CD4-positive, alpha-beta memory T cell (primary cell): ENCODE measurements around the gene ACOX1. TPM values are rescaled to one million over a fixed set of nuclear protein-coding genes. Genes with fewer than 3 reads are reported as not detected.
A peak's percentile ranks its signal among the peaks of the same experiment; 100 is the strongest.

Experiments used
- CTCF ChIA-PET: fragments of 350-600 bp; sonication (Branson Sonifier 250); formaldehyde crosslinking; loops from one replicate; lab custom pipeline; 2021; ENCODE audit warnings: inconsistent platforms; ENCODE audit not compliant: partially characterized antibody; lab: Charles Lee
- POLR2A ChIA-PET: fragments of 350-600 bp; sonication (Branson Sonifier 250); formaldehyde crosslinking; loops from one replicate; lab custom pipeline; 2021; ENCODE audit not compliant: partially characterized antibody; lab: Charles Lee
- DNase-seq, 5 donors: peaks; one replicate each; pipeline versions ENCODE4 v3.0.0 to v3.0.0-alpha.2; 2020 to 2022; ENCODE audit warnings: mixed read lengths in 1 of 5
- H3K27ac ChIP-seq: one replicate; pipeline ENCODE4 v1.7.0; 2013; ENCODE audit warnings: low read depth, low read length
- H3K27me3 ChIP-seq: 2 replicates; pipeline ENCODE4 v1.7.0; 2013; ENCODE audit warnings: mild to moderate bottlenecking, low read length, moderate library complexity; ENCODE audit not compliant: insufficient read depth
- H3K36me3 ChIP-seq: 2 replicates; pipeline ENCODE4 v1.7.0; 2013; ENCODE audit warnings: mild to moderate bottlenecking, low read length, moderate library complexity; ENCODE audit not compliant: insufficient read depth
- H3K4me1 ChIP-seq: 2 replicates; pipeline ENCODE4 v1.7.0; 2013; ENCODE audit warnings: mild to moderate bottlenecking, low read length, moderate library complexity; ENCODE audit not compliant: insufficient read depth
- H3K4me3 ChIP-seq, 2 donors: one replicate each; pipeline ENCODE4 v1.7.0; 2013; ENCODE audit warnings: low read length in 2 of 2, mild to moderate bottlenecking in 1 of 2
- H3K9me3 ChIP-seq, 2 donors: one replicate each; pipeline ENCODE4 v1.7.0; 2013; ENCODE audit warnings: low read length in 2 of 2, control low read depth in 1 of 2; ENCODE audit not compliant: control insufficient read depth in 1 of 2
- H3K27ac Mint-ChIP-seq, 7 donors: one replicate each; pipeline ENCODE4 v1.8.0; 2020 to 2021; ENCODE audit warnings: mixed read lengths in 7 of 7, mild to moderate bottlenecking in 6 of 7, inconsistent platforms in 3 of 7, moderate library complexity in 3 of 7
- H3K27me3 Mint-ChIP-seq, 2 donors: one replicate each; pipeline ENCODE4 v1.8.0; 2020 to 2021; ENCODE audit warnings: mixed read lengths in 2 of 2
- H3K36me3 Mint-ChIP-seq, 2 donors: one replicate each; pipeline ENCODE4 v1.8.0; 2020 to 2021; ENCODE audit warnings: mixed read lengths in 2 of 2, inconsistent platforms in 1 of 2, mild to moderate bottlenecking in 1 of 2
- H3K4me1 Mint-ChIP-seq, 4 donors: one replicate each; pipeline ENCODE4 v1.8.0; 2020 to 2021; ENCODE audit warnings: mixed read lengths in 4 of 4, mild to moderate bottlenecking in 1 of 4
- H3K4me3 Mint-ChIP-seq, 8 donors: one replicate each; pipeline ENCODE4 v1.8.0; 2020 to 2021; ENCODE audit warnings: mixed read lengths in 8 of 8, mild to moderate bottlenecking in 7 of 8, moderate library complexity in 6 of 8, inconsistent platforms in 3 of 8
- H3K9me3 Mint-ChIP-seq, 8 donors: one replicate each; pipeline ENCODE4 v1.8.0; 2020 to 2021; ENCODE audit warnings: mixed read lengths in 8 of 8, mild to moderate bottlenecking in 5 of 8, inconsistent platforms in 3 of 8, moderate library complexity in 1 of 8
- intact Hi-C: fragments of 100-400 bp; cut with micrococcal nuclease; formaldehyde crosslinking; loops from one replicate; pipeline ENCODE4 v1.15.1; 2023
- polyA plus RNA-seq, 2 donors: library from polyadenylated mRNA; unstranded; fragments of 300-500 nt; fragmentation: Illumina TruSeq; gene quantifications; one replicate each; pipeline ENCODE4 v1.2.3, GENCODE V29; 2021
- total RNA-seq, 2 experiments: library from RNA; stranded (reverse); gene quantifications; one replicate each; pipeline ENCODE4 v1.2.3, GENCODE V29; 2021

ACOX1 gene
- total and polyA plus RNA-seq, 4 experiments from 2014 or later: 10.2 to 31.7 (median 22.4) TPM

- ChIA-PET POLR2A (interaction anchor here (1.0 kb wide), 1 partner anchor 90 kb away, joined by 3 read pairs; no protein-coding TSS in a partner anchor), CTCF (interaction anchor here (0.9 to 2.1 kb wide), 4 partner anchors 9 to 90 kb away, joined by 4 to 8 read pairs (median 4); partner anchors contain the start of gene MRPL38)
- intact Hi-C loops: no loop called here
- H3K27me3 ChIP-seq: no peaks in the 10 kb centered on the region
- H3K9me3 Mint-ChIP-seq: no peaks in the 10 kb centered on the region
- H3K36me3 Mint-ChIP-seq: peaks cover 5 to 9% of the 10 kb centered on the region in 2 donors
- peak overlapping the region in 4 of 7 donors; percentile 19 to 47 (median 26) for H3K27ac Mint-ChIP-seq
- no peak for DNase-seq
- no peak overlapping the region for H3K27ac ChIP-seq
- no peak overlapping the region for H3K4me3 Mint-ChIP-seq
- H3K4me1 ChIP-seq: peaks cover 14% of the 10 kb centered on the region
- H3K36me3 ChIP-seq: peaks cover 3% of the 10 kb centered on the region
- H3K4me1 Mint-ChIP-seq: peaks cover 10 to 26% (median 15%) of the 10 kb centered on the region in 4 donors
- H3K27me3 Mint-ChIP-seq: no peaks in the 10 kb centered on the region
- no peak overlapping the region for H3K4me3 ChIP-seq
- H3K9me3 ChIP-seq: no peaks in the 10 kb centered on the region
Measured at GRCh38 chr17:75995385-75995925, 16.5 kb upstream of the ACOX1 start.

DNA sequence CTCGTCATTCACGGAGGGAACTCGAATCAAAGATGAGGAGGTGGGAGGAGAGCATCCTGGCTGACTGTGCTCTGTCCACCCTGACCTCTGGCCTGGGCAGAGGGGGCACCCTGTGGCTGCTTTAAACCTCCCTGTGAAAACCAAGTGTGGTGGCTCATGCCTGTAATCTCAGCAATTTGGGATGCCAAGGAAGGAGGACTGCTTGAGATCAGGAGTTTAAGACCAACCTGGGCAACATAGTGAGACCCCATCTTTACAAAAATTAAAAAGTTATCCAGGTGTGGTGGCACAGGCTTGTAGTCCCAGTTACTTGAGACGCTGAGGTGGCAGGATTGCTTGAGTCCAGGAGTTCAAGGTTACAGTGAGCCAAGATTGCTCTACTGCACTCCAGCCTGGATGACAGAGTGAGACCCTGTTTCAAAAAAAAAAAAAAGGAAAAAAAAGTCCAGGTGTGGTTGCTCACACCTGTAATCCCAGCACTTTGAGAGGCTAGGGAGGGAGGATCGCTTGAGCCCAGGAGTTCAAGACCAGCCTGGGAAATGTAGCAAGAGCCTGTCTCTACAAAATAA, 15.9 kb upstream of the ACOX1 start:
- ChIA-PET POLR2A (interaction anchor here (1.0 kb wide), 1 partner anchor 89 kb away, joined by 3 read pairs; no protein-coding TSS in a partner anchor), CTCF (interaction anchor here (0.9 to 1.7 kb wide), 2 partner anchors 9 to 90 kb away, joined by 4 read pairs; partner anchors contain the start of gene MRPL38)
- no peak for DNase-seq
- no peaks in the 10 kb centered on the region for H3K27me3 ChIP-seq
- H3K4me1 ChIP-seq: peaks cover 14% of the 10 kb centered on the region
- intact Hi-C loops: no loop called here
- H3K27ac Mint-ChIP-seq: peak overlapping the region in 2 of 7 donors; percentile 31 to 47
- no peak overlapping the region for H3K4me3 Mint-ChIP-seq
- no peak overlapping the region for H3K27ac ChIP-seq
- peaks cover 3% of the 10 kb centered on the region for H3K36me3 ChIP-seq
- H3K27me3 Mint-ChIP-seq: no peaks in the 10 kb centered on the region
- H3K36me3 Mint-ChIP-seq: peaks cover 5 to 9% of the 10 kb centered on the region in 2 donors
- no peaks in the 10 kb centered on the region for H3K9me3 ChIP-seq
- no peak overlapping the region for H3K4me3 ChIP-seq
- H3K9me3 Mint-ChIP-seq: no peaks in the 10 kb centered on the region
- peaks cover 10 to 26% (median 15%) of the 10 kb centered on the region in 4 donors for H3K4me1 Mint-ChIP-seq

DNA sequence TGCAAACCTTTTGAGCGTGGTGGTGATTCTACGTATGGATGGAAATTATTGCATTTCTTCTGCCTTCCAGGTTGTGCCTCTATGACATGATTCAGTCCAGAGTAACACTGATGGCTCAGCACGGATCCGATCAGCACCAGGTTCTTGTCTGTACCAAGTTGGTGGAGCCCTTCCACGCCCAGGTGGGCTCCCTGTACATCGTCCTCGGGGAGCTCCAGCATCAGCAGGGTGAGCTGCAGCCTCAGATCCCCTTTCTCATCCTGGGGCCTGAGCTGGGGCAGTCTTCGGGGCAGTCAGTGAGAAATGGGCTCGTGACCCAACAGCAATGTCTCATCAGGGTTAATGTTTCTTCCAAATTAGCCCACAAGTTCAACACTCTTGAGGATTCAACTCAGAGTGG, 12.4 kb upstream of the ACOX1 start:
- Mint-ChIP-seq H3K27me3 (no peaks in the 10 kb centered on the region), H3K27ac (peak overlapping the region in 1 of 7 donors; percentile 57), H3K36me3 (peaks cover 5 to 9% of the 10 kb centered on the region in 2 donors), H3K9me3 (no peaks in the 10 kb centered on the region), H3K4me3 (no peak overlapping the region), H3K4me1 (peaks cover 0 to 7% (median 0%) of the 10 kb centered on the region in 4 donors)
- no peaks in the 10 kb centered on the region for H3K9me3 ChIP-seq
- H3K4me1 ChIP-seq: peaks cover 1% of the 10 kb centered on the region
- ChIA-PET CTCF (interaction anchor here (1.0 kb wide), 1 partner anchor 10 kb away, joined by 3 read pairs; no protein-coding TSS in a partner anchor), POLR2A (interaction anchor here (1.0 kb wide), 1 partner anchor 11 kb away, joined by 3 read pairs; no protein-coding TSS in a partner anchor)
- H3K27me3 ChIP-seq: no peaks in the 10 kb centered on the region
- intact Hi-C loops: no loop called here
- no peak overlapping the region for H3K4me3 ChIP-seq
- DNase-seq: no peak
- no peak overlapping the region for H3K27ac ChIP-seq
- H3K36me3 ChIP-seq: peaks cover 3% of the 10 kb centered on the region

- ChIA-PET CTCF (no interaction called here), POLR2A (no interaction called here)
- intact Hi-C loops: no loop called here
- Mint-ChIP-seq H3K27ac (no peak overlapping the region), H3K36me3 (peaks cover 3 to 8% of the 10 kb centered on the region in 2 donors), H3K9me3 (no peaks in the 10 kb centered on the region), H3K27me3 (no peaks in the 10 kb centered on the region), H3K4me3 (no peak overlapping the region), H3K4me1 (no peaks in the 10 kb centered on the region)
- Histone ChIP-seq H3K4me1 (no peaks in the 10 kb centered on the region), H3K36me3 (no peaks in the 10 kb centered on the region), H3K4me3 (no peak overlapping the region), H3K9me3 (no peaks in the 10 kb centered on the region), H3K27ac (no peak overlapping the region), H3K27me3 (no peaks in the 10 kb centered on the region)
- no peak for DNase-seq
Measured at GRCh38 chr17:75987041-75987440, 8.1 kb upstream of the ACOX1 start.

- peaks cover 0 to under 1% (median under 1%) of the 10 kb centered on the region in 4 donors for H3K4me1 Mint-ChIP-seq
- Histone ChIP-seq H3K27ac (no peak overlapping the region), H3K27me3 (no peaks in the 10 kb centered on the region), H3K36me3 (no peaks in the 10 kb centered on the region), H3K4me1 (no peaks in the 10 kb centered on the region), H3K9me3 (no peaks in the 10 kb centered on the region), H3K4me3 (no peak overlapping the region)
- H3K9me3 Mint-ChIP-seq: no peaks in the 10 kb centered on the region
- POLR2A ChIA-PET: no interaction called here
- H3K36me3 Mint-ChIP-seq: peaks cover 0 to 3% of the 10 kb centered on the region in 2 donors
- H3K4me3 Mint-ChIP-seq: no peak overlapping the region
- intact Hi-C loops: no loop called here
- DNase-seq: no peak
- no peak overlapping the region for H3K27ac Mint-ChIP-seq
- CTCF ChIA-PET: no interaction called here
- no peaks in the 10 kb centered on the region for H3K27me3 Mint-ChIP-seq
Measured at GRCh38 chr17:75985986-75986385, 7.0 kb upstream of the ACOX1 start.

DNA sequence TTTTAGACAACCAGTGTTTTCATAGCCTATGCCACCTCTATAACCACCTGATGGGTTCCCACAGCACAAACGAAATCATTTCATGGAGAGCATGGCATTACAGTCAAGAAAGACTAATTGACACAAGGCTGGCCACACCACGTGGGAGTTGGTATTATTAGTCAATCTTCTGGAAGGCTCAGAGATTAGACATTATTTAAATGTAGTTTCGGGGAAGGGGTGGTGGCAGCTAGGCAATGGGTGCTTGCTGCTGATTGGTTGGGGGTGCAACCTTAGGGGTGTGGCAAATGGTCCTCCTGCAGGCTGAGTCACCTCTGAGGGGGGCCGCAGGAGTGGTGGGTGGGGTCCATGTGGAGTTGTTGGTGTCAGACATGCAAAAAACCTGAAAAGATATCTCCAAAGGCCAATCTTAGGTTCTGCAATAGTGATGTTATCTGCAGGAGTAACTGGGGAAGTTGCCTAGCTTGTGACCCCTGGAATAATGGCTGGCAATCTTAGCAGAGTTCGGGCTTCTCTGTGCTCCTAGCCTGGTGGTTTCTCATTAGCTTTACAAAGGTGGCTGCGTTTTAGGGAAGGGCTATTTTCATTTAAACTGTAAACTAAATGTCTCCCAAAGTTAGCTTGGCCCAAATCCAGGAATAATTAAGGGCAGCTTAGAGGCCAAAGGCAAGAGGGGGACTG, 4.7 kb upstream of the ACOX1 start:
- intact Hi-C loops: no loop called here
- Histone ChIP-seq H3K4me1 (peaks cover 9% of the 10 kb centered on the region), H3K4me3 (no peak overlapping the region), H3K36me3 (no peaks in the 10 kb centered on the region), H3K27me3 (no peaks in the 10 kb centered on the region), H3K27ac (no peak overlapping the region), H3K9me3 (no peaks in the 10 kb centered on the region)
- peak overlapping the region in 1 of 8 donors; percentile 50 for H3K4me3 Mint-ChIP-seq
- CTCF ChIA-PET: interaction anchor here (0.7 to 1.3 kb wide), 3 partner anchors 22 to 136 kb away, joined by 3 to 5 read pairs (median 3); no protein-coding TSS in a partner anchor
- H3K4me1 Mint-ChIP-seq: peaks cover 6 to 24% (median 12%) of the 10 kb centered on the region in 4 donors
- no peaks in the 10 kb centered on the region for H3K27me3 Mint-ChIP-seq
- peak overlapping the region in 1 of 7 donors; percentile 2 for H3K27ac Mint-ChIP-seq
- POLR2A ChIA-PET: interaction anchor here (0.6 kb wide), 1 partner anchor 1114 kb away, joined by 3 read pairs; no protein-coding TSS in a partner anchor
- peaks cover 3 to 7% of the 10 kb centered on the region in 2 donors for H3K36me3 Mint-ChIP-seq
- H3K9me3 Mint-ChIP-seq: no peaks in the 10 kb centered on the region
- DNase-seq: no peak
